ENCODE data around the gene GNB3. TPM values are rescaled to one million over a fixed set of nuclear protein-coding genes. Genes with fewer than 3 reads are reported as not detected.
"Not testable (repeated sequence)": the region's sequence is repeated elsewhere in the genome, so short reads cannot be mapped to it uniquely, and the experiment has no call there.

GNB3 gene
- total RNA-seq, 4 donors from 2014 or later = under 0.01 to 18.3 (median 2.7) TPM; not detected in 1

DNA sequence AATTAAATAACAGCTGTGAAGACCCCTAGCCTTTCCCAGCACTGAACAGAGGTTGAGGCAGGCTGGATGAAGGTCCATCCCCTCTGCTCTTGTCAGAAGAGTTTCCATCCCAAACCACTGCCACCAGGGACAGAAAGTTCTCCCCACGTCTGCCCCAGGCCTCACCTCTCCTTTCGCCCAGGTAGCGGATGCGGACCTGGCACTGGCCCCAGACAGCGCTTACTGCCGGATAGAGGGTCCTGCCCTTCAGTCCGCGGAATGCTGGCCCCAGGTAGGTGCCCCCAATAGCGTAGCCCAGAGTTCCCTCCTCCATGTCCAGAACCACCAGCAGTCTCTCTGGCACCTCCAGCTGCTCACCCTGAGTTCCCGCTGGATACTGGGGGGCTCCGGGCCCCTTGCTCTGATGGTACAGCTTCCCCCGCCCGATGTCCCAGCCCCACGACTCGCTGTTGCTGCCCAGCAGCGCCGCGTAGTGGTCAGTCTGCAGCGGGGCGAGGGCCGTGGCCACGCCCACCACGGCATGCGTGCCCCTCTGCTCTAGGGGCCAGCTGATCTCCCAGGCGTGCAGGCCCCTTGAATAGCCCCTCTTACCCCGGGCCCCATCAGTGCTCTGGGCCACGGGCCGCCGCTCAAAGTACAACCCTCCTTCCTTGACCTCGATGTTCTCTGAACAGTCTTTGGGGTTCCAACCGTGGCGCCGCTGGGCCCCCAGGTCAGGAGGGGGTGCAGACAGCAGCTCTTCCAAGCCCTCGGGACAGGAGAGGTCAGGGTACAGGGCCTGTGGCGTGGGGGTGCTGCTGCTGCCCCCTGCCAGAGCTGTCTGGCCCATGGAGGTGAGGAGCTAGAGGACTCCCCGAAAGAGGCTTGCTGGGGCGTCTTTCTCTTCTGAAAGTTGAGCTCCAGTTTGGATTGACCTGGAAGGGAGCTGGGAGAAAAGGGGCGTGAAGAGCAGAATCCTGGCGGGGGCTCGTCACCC is 31.6 kb downstream of the GNB3 start:
- Histone ChIP-seq H3K9me3 (no peaks in the 10 kb centered on the region), H3K27ac (peak overlapping the region; percentile 84 to 88), H3K4me3 (peak overlapping the region; percentile 79 to 96), H3K36me3 (no peaks in the 10 kb centered on the region), H3K27me3 (no peaks in the 10 kb centered on the region), H3K4me1 (peaks cover 10 to 25% of the 10 kb centered on the region in 2 donors)
- peak; percentile 82 to 88 for DNase-seq
- TF ChIP-seq POLR2A (IDR thresholded peaks at IDR 0.05) = no peak
- peak; percentile 90 to 96 (median 96) for TF ChIP-seq CTCF (IDR thresholded peaks at IDR 0.05)
- intact Hi-C loops (cut with DNase I; ENCODE audit: low total_unique reads) = no loop called here

GRCh38 chr12:6873094-6874014 is 32.6 kb downstream of the GNB3 start, which contains the start of gene SPSB2:
Gene SPSB2 (minus strand): TSS chr12:6873303. CDS start chr12:6872901, 402 bp downstream.
- peak within 1 kb of the TSS; percentile 79 to 96 for H3K4me3 ChIP-seq
- H3K9me3 ChIP-seq = no peaks in the 10 kb centered on the region
- TF ChIP-seq POLR2A (IDR thresholded peaks at IDR 0.05) (peak; percentile 43 to 76), CTCF (IDR thresholded peaks at IDR 0.05) (peak in 2 of 4 experiments; percentile 13 to 30)
- no peaks in the 10 kb centered on the region for H3K36me3 ChIP-seq
- intact Hi-C loops (cut with DNase I; ENCODE audit: low total_unique reads) = no loop called here
- peak within 1 kb of the TSS; percentile 84 to 88 for H3K27ac ChIP-seq
- peak; percentile 98 to 99 for DNase-seq
- H3K4me1 ChIP-seq = peaks cover 10 to 22% of the 10 kb centered on the region in 2 donors
- H3K27me3 ChIP-seq = no peaks in the 10 kb centered on the region

GRCh38 chr12:6874015-6874368 is 33.3 kb downstream of the GNB3 start:
- H3K36me3 ChIP-seq; H3K27me3 ChIP-seq; DNase-seq; intact Hi-C loops (cut with DNase I; ENCODE audit: low total_unique reads); H3K9me3 ChIP-seq: not testable (repeated sequence)
- H3K27ac ChIP-seq = peak overlapping the region; percentile 84 to 88
- peaks cover 8 to 16% of the 10 kb centered on the region in 2 donors for H3K4me1 ChIP-seq
- H3K4me3 ChIP-seq = peak overlapping the region in 1 of 2 donors; percentile 79

DNA sequence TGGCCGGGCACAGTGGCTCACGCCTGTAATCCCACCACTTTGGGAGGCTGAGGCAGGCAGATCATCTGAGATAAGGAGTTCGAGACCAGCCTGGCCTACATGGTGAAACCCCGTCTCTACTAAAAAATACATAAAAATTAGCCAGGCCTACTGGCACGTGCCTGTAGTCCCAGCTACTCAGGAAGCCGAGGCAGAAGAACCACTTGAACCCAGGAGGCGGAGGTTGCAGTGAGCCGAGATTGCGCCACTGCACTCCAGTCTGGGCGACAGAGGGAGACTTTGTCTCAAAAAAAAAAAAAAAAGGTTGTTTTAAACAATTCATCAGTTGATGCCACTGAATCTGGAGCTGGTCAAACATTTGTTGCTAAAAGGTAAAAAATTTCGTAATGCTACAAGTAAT is 39.1 kb downstream of the GNB3 start:
- H3K4me1 ChIP-seq; intact Hi-C loops (cut with DNase I; ENCODE audit: low total_unique reads); H3K36me3 ChIP-seq; DNase-seq; H3K9me3 ChIP-seq; H3K27me3 ChIP-seq; H3K4me3 ChIP-seq; H3K27ac ChIP-seq: not testable (repeated sequence)

- no peak overlapping the region for H3K4me3 ChIP-seq
- DNase-seq = no peak
- H3K4me1 ChIP-seq = no peaks in the 10 kb centered on the region
- intact Hi-C loops (cut with DNase I; ENCODE audit: low total_unique reads) = no loop called here
- TF ChIP-seq CTCF (IDR thresholded peaks at IDR 0.05) = no peak
- TF ChIP-seq POLR2A (IDR thresholded peaks at IDR 0.05) = no peak
- H3K9me3 ChIP-seq = no peaks in the 10 kb centered on the region
- no peaks in the 10 kb centered on the region for H3K36me3 ChIP-seq
- H3K27ac ChIP-seq = no peak overlapping the region
- no peaks in the 10 kb centered on the region for H3K27me3 ChIP-seq
Observed at GRCh38 chr12:6883252-6883651, 42.5 kb downstream of the GNB3 start.
